T47D (cell line): ENCODE results near the gene OPN4.

Experiments
- DNase-seq, 2 experiments: peaks; one replicate each; pipeline versions ENCODE4 v3.0.0 to v3.0.0-alpha.2; 2011 to 2012; ENCODE audit warnings: low read depth in 1 of 2, low spot score in 1 of 2
- JUND ChIP-seq: IDR thresholded peaks from 2 replicates; pipeline ENCODE4 v1.6.1; 2012; ENCODE audit warnings: low read depth
- in situ Hi-C: cut with HindIII; loops from 2 replicates; pipeline ENCODE4 v1.10.0; 2016; ENCODE audit warnings: low sequenced_read_pairs, low pct_unique_long_range_greater_than_20kb

The OPN4 gene

GRCh38 chr10:86681722-86682386, 27.5 kb downstream of the OPN4 start:
- in situ Hi-C loops = no loop called here
- peak in 1 of 2 experiments; percentile 38 for DNase-seq
- TF ChIP-seq JUND = no peak

DNA sequence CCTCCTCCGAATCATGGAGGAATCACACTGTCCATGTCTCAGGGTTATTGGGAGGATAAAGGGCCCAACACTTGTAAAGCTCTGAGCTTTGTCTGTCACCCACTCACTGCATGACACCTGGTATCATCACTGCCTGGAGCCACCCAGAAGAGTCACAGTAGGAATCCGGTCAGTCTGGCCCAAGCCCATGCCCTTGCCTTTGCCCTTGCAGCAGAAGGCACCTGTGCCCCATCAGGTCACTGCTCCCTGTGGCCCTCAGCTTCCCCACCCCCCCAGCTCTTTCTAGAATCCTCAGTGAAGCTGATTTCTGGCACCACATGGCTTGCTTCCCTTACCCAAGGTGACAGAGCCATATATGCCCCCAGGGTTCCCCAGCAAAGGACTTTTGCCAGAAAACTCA, 28.3 kb downstream of the OPN4 start:
- DNase-seq = no peak
- in situ Hi-C loops = no loop called here
- TF ChIP-seq JUND = no peak

DNA sequence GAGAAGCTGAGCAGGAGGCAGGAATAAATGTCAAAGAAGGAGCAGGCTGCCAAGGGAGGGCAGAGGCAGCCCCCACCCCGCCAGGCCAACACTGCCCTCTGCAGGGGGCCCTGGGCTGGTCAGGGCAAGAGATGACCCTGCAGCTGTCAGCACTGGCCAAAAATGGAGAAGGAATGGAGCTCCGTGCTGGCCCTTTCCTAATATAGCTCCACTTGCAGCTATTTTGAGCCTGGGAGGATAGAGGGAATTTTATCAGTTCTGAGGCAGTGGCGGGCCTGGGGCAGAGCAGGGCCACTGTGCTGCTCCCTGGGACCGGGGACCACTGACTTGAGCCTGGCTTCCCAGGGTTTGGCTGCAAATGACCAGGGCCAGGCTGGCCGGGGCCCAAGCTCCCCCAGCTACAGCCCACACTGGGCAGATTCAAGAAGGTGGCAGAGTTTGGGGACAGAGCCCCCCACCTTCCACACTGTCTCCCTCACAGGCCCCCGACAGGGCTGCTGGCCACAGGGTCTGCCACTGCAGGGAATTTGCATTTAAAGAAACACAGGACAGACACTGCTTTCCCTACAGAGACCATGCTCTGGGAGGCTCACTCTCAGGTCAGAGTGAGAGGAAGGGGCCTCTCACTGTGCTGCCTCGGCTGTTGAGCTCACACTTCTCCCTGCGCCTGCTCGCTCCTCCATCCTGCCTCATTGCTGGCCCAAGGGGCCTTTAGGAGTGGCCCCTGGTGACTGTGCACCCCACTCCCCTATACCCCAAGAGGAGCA, 30.2 kb downstream of the OPN4 start:
- in situ Hi-C loops = no loop called here
- TF ChIP-seq JUND = no peak
- DNase-seq = peak in 1 of 2 experiments; percentile 34

DNA sequence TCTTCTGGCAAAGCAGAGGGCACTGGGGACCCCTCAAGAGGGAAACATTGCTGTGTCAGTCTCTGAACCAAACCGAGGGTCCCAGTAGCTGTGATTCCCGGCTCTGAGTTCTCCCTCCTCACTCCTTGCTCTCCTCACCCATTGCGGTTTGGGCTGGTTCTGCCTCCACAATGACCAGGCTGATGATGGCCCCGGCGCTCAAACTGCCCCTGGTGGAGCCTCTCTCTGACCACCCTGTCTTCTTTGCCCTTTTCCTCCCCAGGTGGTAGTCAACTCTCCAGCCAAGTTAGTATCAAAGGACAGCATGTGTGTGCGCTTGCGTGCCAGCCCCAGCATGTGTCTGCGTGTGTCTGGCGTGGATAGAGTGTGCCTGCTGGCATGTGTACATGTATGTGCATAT, 31.1 kb downstream of the OPN4 start:
- TF ChIP-seq JUND = no peak
- in situ Hi-C loops = no loop called here

GRCh38 chr10:86685893-86686632, 31.7 kb downstream of the OPN4 start:
- no peak for DNase-seq
- no peak for TF ChIP-seq JUND
- in situ Hi-C loops = no loop called here

More for the DNA sequence above, 31.1 kb downstream of the OPN4 start:
- DNase-seq = no peak

- in situ Hi-C loops = no loop called here
- no peak for DNase-seq
- TF ChIP-seq JUND = no peak
Measured at GRCh38 chr10:86686972-86687371, 32.6 kb downstream of the OPN4 start.

GRCh38 chr10:86687750-86688149, 33.4 kb downstream of the OPN4 start:
- in situ Hi-C loops = no loop called here
- peak in 1 of 2 experiments; percentile 25 for DNase-seq
- no peak for TF ChIP-seq JUND

DNA sequence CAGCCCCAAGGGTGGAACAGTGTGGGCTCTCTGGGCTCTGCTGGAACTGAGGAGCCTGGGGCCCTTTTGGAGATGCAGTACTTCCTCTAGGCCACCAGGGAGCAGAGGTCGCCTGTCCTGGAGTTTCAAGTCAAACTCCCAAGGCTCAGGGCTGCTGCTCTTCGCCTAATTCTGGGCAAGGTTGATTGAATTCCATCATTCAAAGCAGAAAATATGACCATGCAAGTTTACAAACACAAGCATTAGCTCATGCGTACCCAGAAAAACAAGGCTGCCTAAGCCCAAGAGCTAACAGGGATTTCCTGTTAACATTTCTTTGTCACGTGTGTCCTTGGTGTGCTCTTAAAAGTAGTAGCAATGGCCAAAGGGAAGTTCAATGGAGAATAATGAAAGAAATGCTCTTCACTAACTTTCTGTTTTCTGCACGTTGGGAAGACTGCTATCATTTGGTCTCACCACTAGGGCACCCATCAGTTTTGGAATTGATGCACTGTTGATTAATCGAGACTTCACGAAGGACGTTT, 34.1 kb downstream of the OPN4 start:
- in situ Hi-C loops = no loop called here
- DNase-seq = peak; percentile 74 to 84
- no peak for TF ChIP-seq JUND

GRCh38 chr10:86689146-86689545, 34.8 kb downstream of the OPN4 start:
- in situ Hi-C loops = no loop called here
- DNase-seq = no peak
- no peak for TF ChIP-seq JUND

- no peak for TF ChIP-seq JUND
- no peak for DNase-seq
- in situ Hi-C loops = no loop called here
Measured at GRCh38 chr10:86690231-86690630, 35.9 kb downstream of the OPN4 start.

DNA sequence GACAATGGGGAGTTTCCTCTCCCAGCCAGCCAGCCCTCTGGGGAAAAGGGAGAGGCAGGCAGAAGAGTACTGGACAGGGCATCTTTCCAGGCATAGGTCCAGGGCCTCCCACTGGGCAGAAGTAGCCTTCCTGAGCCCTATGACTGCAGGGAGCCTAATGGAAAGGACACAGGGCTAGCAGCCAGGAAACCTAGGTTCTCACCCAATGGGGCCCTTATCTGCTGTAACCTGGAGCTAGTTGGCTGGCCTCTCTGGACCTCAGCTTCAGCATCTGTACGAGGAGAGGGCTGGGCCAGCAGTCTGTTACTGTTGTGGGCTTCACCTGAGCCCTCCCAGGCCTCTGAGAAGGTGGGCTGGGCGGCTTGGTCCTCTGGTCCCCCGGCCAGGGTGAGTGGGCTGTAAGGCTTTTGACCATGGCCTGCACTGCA, 36.3 kb downstream of the OPN4 start:
- in situ Hi-C loops = no loop called here
- TF ChIP-seq JUND = no peak

DNA sequence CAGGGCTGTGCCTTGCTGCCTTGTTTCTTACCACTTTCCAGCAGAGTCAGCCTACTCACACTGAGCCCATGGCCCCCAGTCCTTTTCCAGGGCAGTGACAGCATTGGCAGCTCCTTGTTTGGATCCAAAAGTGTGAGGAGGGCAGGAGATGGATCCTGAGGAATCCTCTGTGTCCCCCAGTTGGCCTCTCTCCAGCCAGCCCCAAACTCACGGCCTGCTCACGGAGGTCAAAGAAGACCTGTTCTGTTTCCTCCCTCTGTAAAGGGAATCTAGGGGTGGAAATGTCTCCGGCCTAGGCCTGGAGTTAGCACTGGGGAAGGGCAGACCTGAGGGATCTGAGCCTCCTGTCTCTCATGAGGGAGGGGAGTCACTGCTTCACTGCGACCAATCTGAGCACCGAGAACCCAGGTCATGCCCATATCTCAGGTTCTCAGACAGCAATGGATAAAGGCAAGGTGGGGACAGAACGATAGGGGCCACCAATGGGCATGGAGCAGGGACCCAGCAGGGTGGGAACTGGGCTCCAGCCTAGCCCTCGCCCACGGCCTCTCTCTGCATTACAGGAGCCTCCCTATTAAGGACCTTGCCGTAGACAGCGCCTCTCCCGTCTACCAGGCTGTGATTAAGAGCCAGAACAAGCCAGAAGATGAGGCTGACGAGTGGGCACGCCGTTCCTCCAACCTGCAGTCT, 37.1 kb downstream of the OPN4 start:
- DNase-seq = no peak
- TF ChIP-seq JUND = no peak
- in situ Hi-C loops = no loop called here

More for the DNA sequence above, 36.3 kb downstream of the OPN4 start:
- no peak for DNase-seq
